IPS DF 6.9 (cell line): ENCODE measurements around the gene KCNE5.
"Not testable (repeated sequence)": the region's sequence is repeated elsewhere in the genome, so short reads cannot be mapped to it uniquely, and the experiment has no call there.

Experiments
- DNase-seq: peaks from one replicate; pipeline ENCODE4 v3.0.0-alpha.2; 2013; ENCODE audit warnings: low read depth, low spot score
- H3K27ac ChIP-seq: one replicate; pipeline ENCODE4 v1.5.1; 2013; ENCODE audit warnings: low read length, control low read depth
- H3K27me3 ChIP-seq: 2 replicates; pipeline ENCODE4 v1.6.1; 2013; ENCODE audit warnings: mild to moderate bottlenecking, low read length; ENCODE audit not compliant: control insufficient read depth, insufficient read depth
- H3K36me3 ChIP-seq: 2 replicates; pipeline ENCODE4 v1.6.1; 2013; ENCODE audit warnings: low read length; ENCODE audit not compliant: control insufficient read depth, insufficient read depth
- H3K4me1 ChIP-seq: 2 replicates; pipeline ENCODE4 v1.6.1; 2013; ENCODE audit warnings: low read length; ENCODE audit not compliant: control insufficient read depth, insufficient read depth
- H3K4me3 ChIP-seq: 2 replicates; pipeline ENCODE4 v1.5.1; 2013; ENCODE audit warnings: mild to moderate bottlenecking, low read length
- H3K9me3 ChIP-seq: 2 replicates; pipeline ENCODE4 v1.6.1; 2013; ENCODE audit warnings: low read length, inconsistent platforms; ENCODE audit not compliant: control insufficient read depth, insufficient read depth
- WGBS: extraction: QIAGEN DNeasy Blood & Tissue Kit; methylation state at CpG from one replicate; pipeline ENCODE4 v1.1.7; 2013; ENCODE audit warnings: mixed read lengths, missing lambda C conversion rate; ENCODE audit not compliant: insufficient read length, insufficient coverage; 5-methylcytosine and 5-hydroxymethylcytosine counted together

The KCNE5 gene

DNA sequence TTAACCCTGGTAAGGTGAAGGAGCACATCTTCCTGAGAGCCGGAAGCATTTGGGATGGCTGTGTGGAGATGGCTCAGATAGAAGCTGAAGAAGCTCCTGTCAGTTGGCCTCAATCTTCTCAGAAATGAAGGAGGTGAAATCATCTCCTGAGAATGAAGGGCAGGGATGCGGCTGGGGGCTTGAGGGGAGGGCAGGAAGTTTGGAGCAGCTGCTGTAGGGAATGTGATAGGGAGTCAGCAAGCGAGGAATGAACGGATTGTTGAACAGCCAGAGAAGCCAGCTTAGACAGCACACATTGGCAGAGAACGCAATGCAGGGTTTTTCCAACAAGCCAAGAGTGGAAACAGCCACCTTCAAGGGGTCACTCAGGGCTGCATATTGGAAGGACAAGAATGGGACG lies 10.0 kb downstream of the KCNE5 start:
- WGBS: no CpG with 5 or more reads among the region's 6 CpGs
- no peaks in the 10 kb centered on the region for H3K9me3 ChIP-seq

DNA sequence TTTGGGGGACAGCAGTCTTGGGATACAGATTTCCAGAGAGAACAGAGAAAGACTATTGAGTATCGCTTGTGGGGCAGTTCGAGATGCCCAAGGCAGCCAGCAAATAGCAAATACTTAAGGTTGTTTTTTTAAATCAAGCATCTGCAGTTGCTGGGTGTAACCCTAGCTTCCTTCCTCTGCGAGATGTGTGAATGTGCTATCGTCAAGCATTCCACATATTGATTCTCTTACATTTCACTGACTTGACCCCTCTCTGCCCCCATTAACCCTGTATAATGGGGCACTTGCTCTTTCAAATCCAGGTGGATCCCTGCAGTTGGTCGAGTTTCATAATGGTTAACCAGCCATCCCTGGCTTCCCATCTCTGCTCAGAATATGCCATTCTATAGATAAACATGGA lies 23.5 kb downstream of the KCNE5 start:
- no peak overlapping the region for H3K4me3 ChIP-seq
- no peaks in the 10 kb centered on the region for H3K4me1 ChIP-seq
- no CpG with 5 or more reads among the region's 5 CpGs for WGBS
- no peak for DNase-seq
- no peaks in the 10 kb centered on the region for H3K36me3 ChIP-seq
- H3K27me3 ChIP-seq: no peaks in the 10 kb centered on the region
- no peaks in the 10 kb centered on the region for H3K9me3 ChIP-seq
- no peak overlapping the region for H3K27ac ChIP-seq

More for the DNA sequence above, 10.0 kb downstream of the KCNE5 start:
- DNase-seq: no peak
- no peaks in the 10 kb centered on the region for H3K4me1 ChIP-seq
- H3K4me3 ChIP-seq: no peak overlapping the region
- H3K27ac ChIP-seq: no peak overlapping the region
- H3K36me3 ChIP-seq: no peaks in the 10 kb centered on the region
- H3K27me3 ChIP-seq: no peaks in the 10 kb centered on the region

DNA sequence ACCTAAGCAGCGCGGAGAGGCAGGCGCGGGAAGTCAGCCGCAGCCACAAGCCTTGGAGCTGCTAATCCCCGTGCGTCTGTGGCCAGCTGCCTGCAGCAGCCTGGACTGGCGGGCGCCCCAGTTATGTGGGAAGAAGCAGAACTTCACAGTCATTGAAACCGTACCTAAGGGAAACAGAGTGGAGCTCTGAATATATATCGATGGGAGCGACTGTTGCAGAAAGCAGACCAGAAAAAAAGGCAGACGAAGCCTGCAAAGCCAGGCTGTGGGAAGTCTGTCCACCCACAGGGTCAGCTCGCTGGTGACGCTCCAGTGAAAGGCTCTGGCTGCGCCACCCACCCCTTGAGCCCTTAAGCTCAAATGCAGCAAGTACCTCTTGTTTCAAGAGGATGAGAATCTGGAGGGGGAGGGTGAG lies 24.7 kb downstream of the KCNE5 start:
- no peaks in the 10 kb centered on the region for H3K36me3 ChIP-seq
- no CpG with 5 or more reads among the region's 16 CpGs for WGBS
- H3K27ac ChIP-seq: no peak overlapping the region
- no peaks in the 10 kb centered on the region for H3K27me3 ChIP-seq
- no peaks in the 10 kb centered on the region for H3K4me1 ChIP-seq
- no peak for DNase-seq
- no peak overlapping the region for H3K4me3 ChIP-seq
- H3K9me3 ChIP-seq: no peaks in the 10 kb centered on the region

DNA sequence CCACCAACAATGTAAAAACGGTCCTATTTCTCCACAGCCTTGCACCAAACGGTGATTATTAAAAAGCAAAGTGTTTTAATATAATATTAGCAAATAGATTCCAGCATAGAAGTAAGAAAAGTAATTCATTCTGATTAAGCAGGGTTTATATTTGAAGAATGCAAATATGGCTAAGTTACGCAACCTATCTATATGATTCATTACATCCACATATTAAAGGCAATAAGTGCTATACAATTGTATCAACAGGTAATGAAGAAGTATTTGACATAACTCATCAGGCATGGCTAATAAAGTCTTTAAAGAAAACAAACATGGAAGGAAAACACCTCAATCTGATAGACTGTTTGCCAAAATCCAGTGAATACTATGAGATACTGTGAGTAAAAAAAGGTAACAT lies 29.0 kb downstream of the KCNE5 start:
- no peak for DNase-seq
- no peak overlapping the region for H3K27ac ChIP-seq
- no peaks in the 10 kb centered on the region for H3K4me1 ChIP-seq
- H3K36me3 ChIP-seq: no peaks in the 10 kb centered on the region
- no peak overlapping the region for H3K4me3 ChIP-seq
- no peaks in the 10 kb centered on the region for H3K27me3 ChIP-seq
- H3K9me3 ChIP-seq: no peaks in the 10 kb centered on the region
- no CpG with 5 or more reads among the region's 3 CpGs for WGBS

DNA sequence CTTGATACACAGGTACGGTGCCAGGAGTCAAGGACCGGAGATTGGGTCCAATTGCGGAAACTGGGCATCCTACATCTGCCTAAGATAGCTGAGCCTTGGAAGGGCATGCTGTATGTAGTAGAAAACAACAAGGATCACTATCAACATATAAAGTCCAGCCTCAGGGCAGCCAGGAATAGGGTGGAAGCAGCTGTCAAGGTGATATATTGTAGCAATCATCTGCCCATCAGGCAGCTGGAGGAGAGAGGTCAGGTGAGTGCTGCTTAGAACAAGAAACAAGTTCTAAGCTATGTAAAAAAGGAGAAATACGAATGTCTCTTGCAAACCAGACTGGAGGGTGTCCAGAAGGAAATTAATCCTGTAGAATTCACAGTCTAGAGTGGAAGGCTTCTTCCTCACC lies 34.8 kb downstream of the KCNE5 start:
- WGBS: no CpG with 5 or more reads among the region's 4 CpGs
- Histone ChIP-seq H3K36me3 (no peaks in the 10 kb centered on the region), H3K4me3 (no peak overlapping the region), H3K4me1 (no peaks in the 10 kb centered on the region; the same call in 1 of the 2 replicates), H3K9me3 (no peaks in the 10 kb centered on the region), H3K27ac (no peak overlapping the region), H3K27me3 (no peaks in the 10 kb centered on the region)
- DNase-seq: no peak

DNA sequence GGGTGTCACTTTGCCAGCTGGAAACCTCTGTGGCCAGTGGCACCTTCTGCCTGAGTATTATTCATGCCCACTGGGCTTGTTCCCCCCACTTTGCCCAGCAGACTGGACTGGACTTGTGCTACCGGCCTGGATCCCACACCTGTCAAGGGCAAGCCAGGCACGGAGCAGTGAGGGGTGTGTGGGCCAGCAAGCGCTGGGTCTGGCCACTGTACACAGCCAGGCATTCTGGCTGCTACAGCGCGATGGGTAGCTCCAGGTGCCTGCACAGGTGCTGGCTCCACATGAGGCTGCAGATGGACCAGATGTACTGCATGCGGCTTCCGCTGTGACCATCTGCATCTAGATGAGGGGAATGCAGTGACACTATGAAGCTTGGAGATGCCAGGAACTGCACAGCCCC lies 39.5 kb downstream of the KCNE5 start:
- no peaks in the 10 kb centered on the region for H3K9me3 ChIP-seq
- H3K4me1 ChIP-seq: no peaks in the 10 kb centered on the region; the same call in 1 of the 2 replicates
- WGBS: no CpG with 5 or more reads among the region's 7 CpGs
- no peak for DNase-seq
- H3K27ac ChIP-seq: no peak overlapping the region
- H3K36me3 ChIP-seq: no peaks in the 10 kb centered on the region
- H3K4me3 ChIP-seq: no peak overlapping the region
- no peaks in the 10 kb centered on the region for H3K27me3 ChIP-seq

DNA sequence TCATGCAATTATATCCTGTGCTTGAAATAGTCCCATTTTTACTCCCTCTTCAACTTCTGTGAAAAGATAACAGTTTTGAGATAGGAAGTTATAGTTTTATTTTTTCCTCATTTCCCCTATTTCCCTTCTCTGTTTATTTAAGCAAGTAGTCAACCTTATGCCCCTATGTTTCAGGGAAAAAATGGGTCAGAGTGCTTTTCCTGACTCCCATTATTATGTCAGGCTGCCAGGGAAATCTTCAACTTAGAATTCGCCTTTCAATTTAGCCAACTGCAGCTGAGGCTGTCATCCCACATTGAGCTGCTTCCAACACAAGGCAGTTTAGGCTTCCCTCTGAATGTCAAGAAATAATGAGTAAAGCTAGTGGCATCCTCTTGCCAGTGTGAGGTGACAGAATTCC lies 46.1 kb downstream of the KCNE5 start:
- H3K9me3 ChIP-seq: no peaks in the 10 kb centered on the region
- no CpG with 5 or more reads among the region's 1 CpG for WGBS
- no peak overlapping the region for H3K4me3 ChIP-seq
- H3K27ac ChIP-seq: no peak overlapping the region
- no peaks in the 10 kb centered on the region for H3K27me3 ChIP-seq
- DNase-seq: no peak
- no peaks in the 10 kb centered on the region for H3K36me3 ChIP-seq
- H3K4me1 ChIP-seq: no peaks in the 10 kb centered on the region

DNA sequence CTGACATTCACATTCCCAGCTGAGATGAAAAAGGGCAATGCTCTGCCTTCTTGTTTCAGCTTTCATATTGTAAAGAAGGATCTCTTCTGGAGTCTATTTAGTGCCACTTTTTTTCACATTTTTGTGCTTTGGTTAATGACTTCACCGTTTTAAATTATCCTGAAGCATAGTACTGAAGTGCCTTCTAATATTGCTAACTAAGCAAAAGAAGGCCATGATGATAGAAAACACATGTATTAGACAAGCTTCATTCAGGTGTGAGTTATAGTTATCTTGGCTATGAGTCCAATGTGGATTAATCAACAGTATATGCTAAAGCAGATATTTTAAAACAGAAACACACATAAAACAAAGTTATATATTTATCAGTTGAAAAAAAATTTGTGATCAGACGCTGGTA lies 47.9 kb downstream of the KCNE5 start:
- H3K4me3 ChIP-seq: no peak overlapping the region
- no peaks in the 10 kb centered on the region for H3K27me3 ChIP-seq
- H3K4me1 ChIP-seq: no peaks in the 10 kb centered on the region
- no CpG with 5 or more reads among the region's 2 CpGs for WGBS
- H3K9me3 ChIP-seq: no peaks in the 10 kb centered on the region
- no peak overlapping the region for H3K27ac ChIP-seq
- DNase-seq: no peak
- no peaks in the 10 kb centered on the region for H3K36me3 ChIP-seq

DNA sequence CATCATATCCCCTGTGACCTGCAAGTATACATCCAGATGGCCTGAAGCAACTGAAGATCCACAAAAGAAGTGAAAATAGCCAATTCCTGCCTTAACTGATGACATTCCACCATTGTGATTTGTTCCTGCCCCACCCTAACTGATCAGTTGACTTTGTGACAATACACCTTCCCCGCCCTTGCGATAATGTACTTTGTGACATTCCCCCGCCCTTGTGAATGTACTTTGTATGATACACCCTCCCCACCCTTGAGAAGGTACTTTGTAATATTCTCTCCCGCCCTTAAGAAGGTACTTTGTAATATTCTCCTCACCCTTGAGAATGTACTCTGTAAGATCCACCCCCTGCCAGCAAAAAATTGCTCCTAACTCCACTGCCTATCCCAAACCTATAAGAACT lies 48.9 kb downstream of the KCNE5 start:
- not testable (repeated sequence) for H3K4me1 ChIP-seq, H3K36me3 ChIP-seq, H3K9me3 ChIP-seq, H3K4me3 ChIP-seq, H3K27me3 ChIP-seq, H3K27ac ChIP-seq, DNase-seq
- no CpG with 5 or more reads among the region's 4 CpGs for WGBS
